Duodenal mucosa (tissue), 2 donors: ENCODE measurements around the gene MASP2.
"Not testable (repeated sequence)": the region's sequence is repeated elsewhere in the genome, so short reads cannot be mapped to it uniquely, and the experiment has no call there.

Source experiments
- H3K27ac ChIP-seq: one replicate; pipeline ENCODE4 v1.7.0; 2013; ENCODE audit warnings: low read depth, low read length
- H3K27me3 ChIP-seq, 2 donors: one replicate each; pipeline ENCODE4 v1.7.0; 2013; ENCODE audit warnings: low read length in 2 of 2, control low read depth in 1 of 2; ENCODE audit not compliant: insufficient read depth in 2 of 2, control insufficient read depth in 1 of 2
- H3K36me3 ChIP-seq, 2 donors: one replicate each; pipeline ENCODE4 v1.7.0; 2013; ENCODE audit warnings: low read length in 2 of 2, control low read depth in 1 of 2; ENCODE audit not compliant: insufficient read depth in 2 of 2, control insufficient read depth in 1 of 2
- H3K4me1 ChIP-seq, 2 donors: one replicate each; pipeline ENCODE4 v1.7.0; 2013; ENCODE audit warnings: low read length in 2 of 2, control low read depth in 1 of 2; ENCODE audit not compliant: insufficient read depth in 2 of 2, control insufficient read depth in 1 of 2
- H3K4me3 ChIP-seq, 2 donors: one replicate each; pipeline ENCODE4 v1.7.0; 2013; ENCODE audit warnings: low read length in 2 of 2, low read depth in 1 of 2
- H3K9ac ChIP-seq, 2 donors: one replicate each; pipeline ENCODE4 v1.7.0; 2013; ENCODE audit warnings: low read length in 2 of 2, low read depth in 1 of 2
- H3K9me3 ChIP-seq, 2 donors: one replicate each; pipeline ENCODE4 v1.7.0; 2013; ENCODE audit warnings: low read length in 2 of 2, control low read depth in 1 of 2; ENCODE audit not compliant: control insufficient read depth in 1 of 2

MASP2 gene

DNA sequence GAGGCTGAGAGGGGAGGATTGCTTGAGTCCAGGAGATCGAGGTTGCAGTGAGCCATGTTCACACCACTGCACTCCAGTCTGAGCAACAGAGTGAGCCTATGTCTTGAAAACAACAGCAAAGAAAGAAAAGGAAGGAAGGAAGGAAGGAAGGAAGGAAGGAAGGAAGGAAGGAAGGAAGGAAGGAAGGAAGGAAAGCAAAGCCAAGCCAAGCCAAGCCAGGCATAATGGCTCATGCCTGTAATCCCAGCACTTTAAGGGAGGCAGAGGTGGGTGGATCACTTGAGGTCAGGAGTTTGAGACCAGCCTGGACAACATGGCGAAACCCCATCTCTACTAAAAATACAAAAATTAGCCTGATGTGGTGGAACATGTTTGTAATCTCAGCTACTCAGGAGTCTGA is 55.0 kb downstream of the MASP2 start:
- H3K4me3 ChIP-seq, H3K9me3 ChIP-seq: not testable (repeated sequence)

DNA sequence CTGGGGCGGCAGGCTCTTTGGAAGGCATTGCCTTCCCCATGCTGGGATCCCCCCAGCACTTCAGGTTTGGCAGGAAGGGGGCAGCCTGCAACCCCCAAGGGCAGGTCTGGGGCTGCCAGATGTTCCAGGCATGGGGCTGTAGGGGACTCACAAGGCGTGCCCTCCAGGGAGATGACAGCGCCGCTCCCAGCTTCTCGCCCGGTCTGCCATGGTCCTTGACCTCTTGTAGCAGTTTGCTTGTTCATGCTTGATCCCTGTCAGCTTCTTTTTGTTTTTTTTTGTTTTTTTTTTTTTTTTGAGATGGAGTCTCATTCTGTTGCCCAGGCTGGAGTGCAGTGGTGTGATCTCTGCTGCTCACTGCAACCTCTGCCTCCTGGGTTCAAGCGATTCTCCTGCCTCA is 56.2 kb downstream of the MASP2 start:
- H3K27me3 ChIP-seq: no peaks in the 10 kb centered on the region
- H3K36me3 ChIP-seq: no peaks in the 10 kb centered on the region
- no peak overlapping the region for H3K27ac ChIP-seq
- no peaks in the 10 kb centered on the region for H3K9me3 ChIP-seq
- H3K4me1 ChIP-seq: no peaks in the 10 kb centered on the region
- H3K4me3 ChIP-seq: no peak overlapping the region
- no peak overlapping the region for H3K9ac ChIP-seq

More for the DNA sequence above, 55.0 kb downstream of the MASP2 start:
- H3K27me3 ChIP-seq, H3K9ac ChIP-seq, H3K27ac ChIP-seq, H3K4me1 ChIP-seq, H3K36me3 ChIP-seq: not testable (repeated sequence)

DNA sequence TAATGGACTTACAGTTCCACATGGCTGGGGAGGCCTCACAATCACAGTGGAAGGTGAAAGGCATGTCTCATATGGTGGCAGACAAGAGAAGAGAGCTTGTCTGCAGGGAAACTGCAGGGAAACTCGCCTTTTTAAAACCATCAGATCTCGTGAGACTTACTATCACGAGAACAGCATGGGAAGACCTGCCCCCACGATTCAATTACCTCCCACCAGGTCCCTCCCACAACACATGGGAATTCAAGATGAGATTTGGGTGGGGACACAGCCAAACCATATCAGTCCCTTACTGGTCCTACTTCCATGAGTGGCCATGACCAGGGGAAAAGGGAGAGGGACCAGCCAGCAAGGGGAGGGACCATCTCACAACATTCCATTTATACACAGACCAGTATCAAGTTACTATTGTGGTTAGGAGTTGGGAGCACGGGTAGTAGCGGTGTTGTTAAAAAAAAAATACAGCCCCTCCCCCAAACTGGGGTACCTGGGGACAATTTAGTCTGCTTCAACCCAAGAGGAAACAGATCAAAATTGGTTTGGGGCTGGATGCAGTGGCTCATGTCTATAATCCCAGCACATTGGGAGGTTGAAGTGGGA is 57.0 kb downstream of the MASP2 start:
- H3K27ac ChIP-seq, H3K9ac ChIP-seq, H3K4me3 ChIP-seq, H3K27me3 ChIP-seq, H3K4me1 ChIP-seq, H3K9me3 ChIP-seq, H3K36me3 ChIP-seq: not testable (repeated sequence)

- no peaks in the 10 kb centered on the region for H3K36me3 ChIP-seq
- H3K27ac ChIP-seq: no peak overlapping the region
- no peaks in the 10 kb centered on the region for H3K27me3 ChIP-seq
- H3K4me3 ChIP-seq: no peak overlapping the region
- no peaks in the 10 kb centered on the region for H3K9me3 ChIP-seq
- no peak overlapping the region for H3K9ac ChIP-seq
- no peaks in the 10 kb centered on the region for H3K4me1 ChIP-seq
Measured at GRCh38 chr1:10989095-10989494, 57.9 kb downstream of the MASP2 start.

DNA sequence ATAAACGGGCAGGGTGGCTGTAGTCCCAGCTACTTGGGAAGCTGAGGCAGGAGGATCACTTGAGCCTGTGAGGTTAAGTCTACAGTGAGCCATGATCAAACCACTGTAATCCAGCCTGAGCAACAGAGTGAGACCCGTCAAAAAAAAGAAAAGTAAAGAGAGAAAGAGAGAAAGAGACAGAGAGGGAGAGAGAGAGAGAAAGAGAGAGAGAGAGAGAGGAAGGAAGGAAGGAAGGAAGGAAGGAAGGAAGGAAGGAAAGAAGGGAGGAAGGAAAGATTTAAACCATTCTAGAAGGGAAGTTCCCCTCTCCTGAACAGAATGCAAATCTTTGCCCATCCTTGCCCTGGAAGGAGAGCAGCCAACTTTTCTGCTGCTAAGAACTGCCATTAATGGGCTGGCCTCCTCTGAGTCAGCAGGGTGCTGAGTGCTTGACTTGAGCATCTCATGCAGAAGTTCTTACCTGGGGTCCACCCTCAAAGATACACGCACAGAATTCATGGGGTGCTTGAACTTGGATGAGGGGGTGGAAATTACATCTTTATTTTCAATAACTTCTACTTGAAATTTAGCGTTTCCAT is 59.1 kb downstream of the MASP2 start:
- Histone ChIP-seq H3K9ac (no peak overlapping the region), H3K4me3 (no peak overlapping the region), H3K27ac (no peak overlapping the region), H3K27me3 (no peaks in the 10 kb centered on the region), H3K36me3 (no peaks in the 10 kb centered on the region), H3K9me3 (no peaks in the 10 kb centered on the region), H3K4me1 (no peaks in the 10 kb centered on the region)

GRCh38 chr1:10986525-10986890 is 60.5 kb downstream of the MASP2 start:
- no peaks in the 10 kb centered on the region for H3K4me1 ChIP-seq
- H3K27ac ChIP-seq: no peak overlapping the region
- no peak overlapping the region for H3K9ac ChIP-seq
- H3K9me3 ChIP-seq: no peaks in the 10 kb centered on the region
- H3K4me3 ChIP-seq: no peak overlapping the region
- no peaks in the 10 kb centered on the region for H3K27me3 ChIP-seq
- no peaks in the 10 kb centered on the region for H3K36me3 ChIP-seq

GRCh38 chr1:10980841-10981727 is 66.0 kb downstream of the MASP2 start:
- Histone ChIP-seq H3K27ac (no peak overlapping the region), H3K4me1 (peaks cover 12 to 19% of the 10 kb centered on the region in 2 donors), H3K9ac (no peak overlapping the region), H3K4me3 (peak overlapping the region in 1 of 2 donors; percentile 36), H3K27me3 (no peaks in the 10 kb centered on the region), H3K36me3 (no peaks in the 10 kb centered on the region), H3K9me3 (no peaks in the 10 kb centered on the region)

DNA sequence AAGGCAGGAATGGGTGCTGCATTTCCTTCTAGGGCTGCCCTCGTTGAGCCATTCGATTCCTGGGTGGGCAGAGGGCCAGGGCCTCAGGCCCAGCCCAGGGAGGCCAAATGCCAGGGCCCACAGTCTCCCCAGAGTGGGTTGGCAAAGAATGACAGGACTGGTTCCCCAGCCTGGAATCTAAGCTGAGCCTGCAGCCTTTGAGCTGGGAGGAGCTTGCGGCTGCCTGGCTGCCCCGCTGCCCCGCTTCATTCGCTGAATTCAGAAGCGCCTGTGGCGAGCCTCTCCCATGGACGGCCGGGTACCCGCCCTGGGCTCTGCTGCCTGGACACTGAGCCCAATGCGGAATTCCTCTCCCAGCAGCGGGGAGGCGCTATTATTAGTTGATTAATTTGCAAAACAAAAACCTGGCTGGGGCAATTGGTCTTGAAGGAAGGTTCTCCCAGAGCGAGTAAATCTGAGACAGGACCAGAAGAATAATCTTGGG is 66.9 kb downstream of the MASP2 start:
- H3K4me3 ChIP-seq: peak overlapping the region; percentile 36 to 47
- peaks cover 15 to 19% of the 10 kb centered on the region in 2 donors for H3K4me1 ChIP-seq
- no peaks in the 10 kb centered on the region for H3K9me3 ChIP-seq
- H3K27ac ChIP-seq: no peak overlapping the region
- H3K36me3 ChIP-seq: no peaks in the 10 kb centered on the region
- H3K27me3 ChIP-seq: no peaks in the 10 kb centered on the region
- H3K9ac ChIP-seq: no peak overlapping the region

- no peaks in the 10 kb centered on the region for H3K27me3 ChIP-seq
- no peak overlapping the region for H3K27ac ChIP-seq
- no peak overlapping the region for H3K4me3 ChIP-seq
- H3K9me3 ChIP-seq: no peaks in the 10 kb centered on the region
- no peaks in the 10 kb centered on the region for H3K36me3 ChIP-seq
- H3K9ac ChIP-seq: no peak overlapping the region
- peaks cover 15 to 19% of the 10 kb centered on the region in 2 donors for H3K4me1 ChIP-seq
Measured at GRCh38 chr1:10979483-10979920, 67.5 kb downstream of the MASP2 start.

- Histone ChIP-seq H3K27ac (no peak overlapping the region), H3K9ac (no peak overlapping the region)
Measured at GRCh38 chr1:10978719-10979118, 68.3 kb downstream of the MASP2 start.

More at GRCh38 chr1:10978719-10979118, 68.3 kb downstream of the MASP2 start:
- Histone ChIP-seq H3K4me1 (peaks cover 15 to 19% of the 10 kb centered on the region in 2 donors), H3K4me3 (no peak overlapping the region), H3K36me3 (no peaks in the 10 kb centered on the region), H3K9me3 (no peaks in the 10 kb centered on the region), H3K27me3 (no peaks in the 10 kb centered on the region)
